Stimulated activated CD8-positive, alpha-beta memory T cell treated with anti-CD3 and anti-CD28 coated beads, Interleukin-15, amount 100 ng/mL, for 1 hour (primary cell): ENCODE data around the gene DNER.

Source experiments
- DNase-seq: peaks from one replicate; pipeline ENCODE4 v3.0.0-alpha.2; 2020; ENCODE audit warnings: low read depth

The DNER gene

DNA sequence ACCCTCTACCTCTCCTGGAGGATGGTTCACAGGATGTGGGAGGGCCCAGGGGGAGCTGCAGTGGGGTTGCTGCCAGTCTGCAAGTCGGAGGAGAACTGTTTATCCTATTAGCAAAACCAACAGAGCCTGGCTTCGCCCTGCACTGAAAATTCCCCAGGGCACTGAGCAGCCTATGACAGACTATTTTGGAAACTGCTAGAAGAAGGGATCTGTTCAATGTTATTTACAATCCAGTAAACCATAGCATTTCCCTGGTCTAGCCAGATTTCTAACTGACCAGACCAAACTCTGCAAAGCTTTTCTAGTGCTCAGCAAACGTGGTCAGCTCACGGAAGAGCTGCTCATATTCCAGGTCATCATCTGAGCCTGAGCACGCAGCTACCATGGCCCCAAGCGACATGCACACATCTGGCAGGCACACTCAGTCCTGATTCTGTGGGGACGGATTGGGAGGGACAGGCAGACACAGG is 378.4 kb downstream of the DNER start:
- no peak for DNase-seq

GRCh38 chr2:229335330-229335729 is 379.0 kb downstream of the DNER start:
- DNase-seq = no peak

- DNase-seq = no peak
Measured at GRCh38 chr2:229330952-229331351, 383.4 kb downstream of the DNER start.

DNA sequence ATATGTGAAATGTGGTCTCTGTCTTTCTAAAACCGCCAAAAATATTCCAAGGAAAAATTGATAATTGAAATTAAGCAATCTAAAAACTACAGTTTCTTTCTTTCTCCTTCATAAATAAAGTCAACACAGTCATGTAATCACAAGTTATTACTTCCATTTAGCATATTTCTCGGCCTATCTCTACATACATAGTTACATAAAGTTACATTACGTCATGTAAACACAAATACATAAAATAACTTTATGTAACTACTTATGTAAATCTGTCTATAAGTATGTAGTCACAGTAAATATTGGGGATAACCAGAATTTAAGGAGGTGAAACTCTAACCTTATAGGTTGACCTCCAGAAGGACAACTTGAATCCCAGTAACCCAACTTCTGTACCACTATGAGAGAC is 394.8 kb downstream of the DNER start:
- DNase-seq = no peak

DNA sequence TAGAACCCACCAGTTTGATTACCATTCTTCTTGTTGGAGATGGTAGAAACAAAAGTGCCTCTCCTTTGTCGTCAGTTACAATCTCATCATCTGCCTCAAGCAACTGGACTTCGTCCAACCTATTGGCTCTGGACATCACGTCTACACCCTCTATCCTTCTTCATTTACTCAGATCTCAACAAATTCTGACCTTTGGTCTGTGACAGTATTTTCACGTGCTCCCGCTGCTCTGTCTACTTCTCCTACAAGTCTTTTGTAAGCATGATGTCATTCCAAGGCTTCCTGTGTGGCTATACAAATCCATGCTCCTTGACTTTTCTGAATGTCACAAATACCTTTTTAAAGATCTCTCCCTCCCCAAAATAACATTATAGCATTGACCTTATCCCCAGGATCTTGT is 400.2 kb downstream of the DNER start:
- no peak for DNase-seq

GRCh38 chr2:229313591-229313990 is 400.8 kb downstream of the DNER start:
- DNase-seq = no peak
